ENCODE data around the gene WWC1. TPM values are rescaled to one million over a fixed set of nuclear protein-coding genes. Genes with fewer than 3 reads are reported as not detected.

Gene WWC1
- polyA plus RNA-seq, 6 donors from 2014 or later: 0.45 TPM; not detected in 5

- H3K27ac Mint-ChIP-seq: no peak overlapping the region
- no peaks in the 10 kb centered on the region for H3K36me3 Mint-ChIP-seq
- H3K4me3 Mint-ChIP-seq: no peak overlapping the region
- no peaks in the 10 kb centered on the region for H3K4me1 Mint-ChIP-seq
- H3K27me3 Mint-ChIP-seq: peaks cover 0 to 6% (median 4%) of the 10 kb centered on the region in 3 donors
- no peak for DNase-seq
- H3K9me3 Mint-ChIP-seq: peaks cover 0 to 3% (median 0%) of the 10 kb centered on the region in 7 donors
- ATAC-seq (ENCODE audit: low read depth in 2 of 2): no peak
Observed at GRCh38 chr5:168447808-168448207, 156.4 kb downstream of the WWC1 start.

DNA sequence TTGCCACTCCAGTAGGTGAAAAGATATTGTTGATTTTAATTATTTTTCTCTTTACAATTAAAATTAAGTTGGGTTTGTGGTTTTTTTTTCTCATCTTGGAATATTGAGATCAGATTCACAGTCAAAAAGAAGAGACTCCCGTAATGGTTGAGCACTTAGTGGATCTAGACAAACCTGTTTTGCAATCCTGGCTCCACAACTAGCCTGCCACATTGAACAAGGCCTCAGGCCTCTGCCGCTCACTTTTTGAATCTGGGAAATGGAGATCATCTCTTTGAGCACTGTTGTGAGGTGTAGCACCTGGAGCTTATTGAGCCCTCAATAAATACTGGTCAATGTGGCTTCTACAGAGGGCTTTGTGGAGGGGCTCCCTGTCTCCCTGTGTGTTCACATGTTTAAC, 157.7 kb downstream of the WWC1 start:
- Mint-ChIP-seq H3K27me3 (peaks cover 0 to 7% (median 6%) of the 10 kb centered on the region in 3 donors), H3K4me1 (no peaks in the 10 kb centered on the region)
- no peak for ATAC-seq (ENCODE audit: low read depth in 2 of 2)

DNA sequence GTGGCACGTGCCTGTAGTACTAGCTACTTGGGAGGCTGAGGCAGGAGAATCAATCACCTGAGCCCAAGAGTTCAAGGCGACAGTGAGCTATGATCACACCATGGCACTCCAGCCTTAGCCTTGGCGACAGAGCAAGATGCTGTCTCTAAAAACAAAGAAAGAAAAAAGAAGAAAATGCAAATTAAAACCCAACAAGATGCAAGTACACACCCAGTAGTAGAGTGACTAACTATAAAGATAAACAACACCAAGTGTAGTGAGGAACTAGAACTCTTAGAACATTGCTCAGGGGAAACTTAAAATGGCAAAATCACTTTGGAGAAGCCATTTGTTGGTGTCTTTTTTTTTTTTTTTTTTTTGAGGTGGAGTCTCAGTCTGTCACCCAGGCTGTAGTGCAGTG, 160.1 kb downstream of the WWC1 start:
- Mint-ChIP-seq H3K36me3 (no peaks in the 10 kb centered on the region), H3K4me3 (no peak overlapping the region), H3K9me3 (no peaks in the 10 kb centered on the region), H3K27ac (no peak overlapping the region), H3K27me3 (peaks cover 0 to 7% (median 6%) of the 10 kb centered on the region in 3 donors), H3K4me1 (no peaks in the 10 kb centered on the region)
- DNase-seq (no peak), ATAC-seq (ENCODE audit: low read depth in 2 of 2) (no peak)

More for the DNA sequence above, 157.7 kb downstream of the WWC1 start:
- Mint-ChIP-seq H3K9me3 (peaks cover 0 to 3% (median 0%) of the 10 kb centered on the region in 7 donors), H3K4me3 (no peak overlapping the region), H3K27ac (no peak overlapping the region), H3K36me3 (no peaks in the 10 kb centered on the region)
- no peak for DNase-seq

- Mint-ChIP-seq H3K4me1 (no peaks in the 10 kb centered on the region), H3K9me3 (peaks cover 0 to 17% (median 3%) of the 10 kb centered on the region in 7 donors), H3K27me3 (peaks cover 3 to 11% (median 7%) of the 10 kb centered on the region in 3 donors), H3K36me3 (no peaks in the 10 kb centered on the region), H3K4me3 (no peak overlapping the region), H3K27ac (no peak overlapping the region)
- DNase-seq: no peak
- no peak for ATAC-seq (ENCODE audit: low read depth in 2 of 2)
Observed at GRCh38 chr5:168455201-168455600, 163.8 kb downstream of the WWC1 start.

DNA sequence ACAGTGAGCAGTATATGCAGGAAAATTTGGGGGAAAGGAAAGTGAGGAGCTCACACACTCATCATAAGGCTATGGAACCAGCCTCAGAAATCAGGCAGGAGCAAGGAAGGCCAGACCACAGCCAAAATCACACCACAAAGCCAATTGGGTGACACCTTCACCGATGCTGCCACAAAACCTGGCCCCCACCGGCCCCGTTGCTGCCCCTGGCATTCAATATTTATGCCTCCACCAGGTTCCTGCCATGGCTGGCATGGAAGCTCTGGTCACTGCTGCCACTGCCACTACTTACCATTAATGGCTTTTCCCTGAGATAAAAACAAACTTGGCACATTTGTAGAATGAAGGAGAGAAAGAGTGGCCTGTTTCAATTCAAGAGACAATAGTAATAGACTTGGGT, 166.1 kb downstream of the WWC1 start:
- Mint-ChIP-seq H3K4me1 (no peaks in the 10 kb centered on the region), H3K4me3 (no peak overlapping the region), H3K27me3 (peaks cover 3 to 11% (median 7%) of the 10 kb centered on the region in 3 donors), H3K27ac (no peak overlapping the region), H3K9me3 (peaks cover 0 to 17% (median 3%) of the 10 kb centered on the region in 7 donors), H3K36me3 (no peaks in the 10 kb centered on the region)
- DNase-seq (no peak), ATAC-seq (ENCODE audit: low read depth in 2 of 2) (no peak)

DNA sequence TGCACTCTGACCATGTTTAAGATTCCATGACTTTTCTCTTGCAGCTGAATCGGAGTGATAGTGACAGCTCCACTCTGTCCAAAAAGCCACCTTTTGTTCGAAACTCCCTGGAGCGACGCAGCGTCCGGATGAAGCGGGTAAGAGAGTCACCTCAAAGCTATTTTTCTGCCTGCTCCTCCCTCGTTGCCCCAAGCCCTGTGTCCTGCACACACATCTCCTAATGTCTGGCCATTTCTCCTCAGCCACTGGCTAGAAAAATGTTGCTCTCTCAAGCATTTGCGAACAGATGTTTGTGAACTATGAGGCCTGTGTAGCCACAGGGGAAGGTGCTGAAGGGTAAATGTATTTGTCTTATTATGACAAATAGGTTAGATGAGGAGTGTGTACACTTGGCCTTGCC, 169.2 kb downstream of the WWC1 start:
- Mint-ChIP-seq H3K4me1 (peaks cover 0 to 4% (median 3%) of the 10 kb centered on the region in 3 donors), H3K4me3 (no peak overlapping the region), H3K27me3 (peaks cover 3 to 17% (median 12%) of the 10 kb centered on the region in 3 donors), H3K36me3 (no peaks in the 10 kb centered on the region), H3K9me3 (peaks cover 0 to 17% (median 3%) of the 10 kb centered on the region in 7 donors), H3K27ac (no peak overlapping the region)
- ATAC-seq (ENCODE audit: low read depth in 2 of 2) (no peak), DNase-seq (no peak)

- DNase-seq: no peak
- H3K27me3 Mint-ChIP-seq: peaks cover 3 to 12% (median 12%) of the 10 kb centered on the region in 3 donors
- no peaks in the 10 kb centered on the region for H3K36me3 Mint-ChIP-seq
- H3K27ac Mint-ChIP-seq: no peak overlapping the region
- no peak overlapping the region for H3K4me3 Mint-ChIP-seq
- peaks cover 0 to 6% (median 3%) of the 10 kb centered on the region in 7 donors for H3K9me3 Mint-ChIP-seq
- ATAC-seq (ENCODE audit: low read depth in 2 of 2): no peak
- H3K4me1 Mint-ChIP-seq: peaks cover 0 to 4% (median 3%) of the 10 kb centered on the region in 3 donors
Observed at GRCh38 chr5:168463081-168463480, 171.6 kb downstream of the WWC1 start.

- Mint-ChIP-seq H3K9me3 (no peaks in the 10 kb centered on the region), H3K27me3 (peaks cover 3 to 6% (median 5%) of the 10 kb centered on the region in 3 donors), H3K36me3 (no peaks in the 10 kb centered on the region), H3K27ac (no peak overlapping the region), H3K4me1 (peaks cover 0 to 4% (median 3%) of the 10 kb centered on the region in 3 donors), H3K4me3 (no peak overlapping the region)
- ATAC-seq (ENCODE audit: low read depth in 2 of 2) (no peak), DNase-seq (no peak)
Observed at GRCh38 chr5:168464214-168464613, 172.8 kb downstream of the WWC1 start.

- ATAC-seq (ENCODE audit: low read depth in 2 of 2): no peak
Observed at GRCh38 chr5:168464641-168465040, 173.2 kb downstream of the WWC1 start.

DNA sequence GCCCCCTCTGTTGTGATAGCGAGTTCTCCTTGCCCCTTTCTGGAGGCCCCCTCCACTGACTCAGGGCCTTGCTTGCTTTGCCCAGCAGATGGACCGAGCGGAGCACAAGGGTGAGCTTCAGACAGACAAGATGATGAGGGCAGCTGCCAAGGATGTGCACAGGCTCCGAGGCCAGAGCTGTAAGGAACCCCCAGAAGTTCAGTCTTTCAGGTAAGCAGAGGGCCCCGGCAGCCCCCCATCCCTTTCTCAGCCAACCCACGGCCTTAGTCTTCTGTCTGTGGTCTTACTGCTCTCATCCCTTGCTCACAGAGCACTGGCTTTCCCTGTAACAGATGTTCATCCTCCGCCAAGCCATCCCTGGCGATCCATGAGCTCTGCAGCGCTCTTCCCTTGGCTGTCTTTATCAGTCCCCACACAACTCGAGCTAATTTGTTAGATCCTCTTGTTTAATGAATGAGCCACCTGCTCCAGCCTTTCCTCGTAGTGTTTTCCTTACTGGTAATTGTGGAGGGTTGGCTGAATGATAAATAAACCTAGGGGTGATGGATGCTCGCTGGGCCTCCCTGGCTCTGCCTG, 176.4 kb downstream of the WWC1 start:
- ATAC-seq (ENCODE audit: low read depth in 2 of 2) (no peak), DNase-seq (no peak)
- Mint-ChIP-seq H3K27ac (no peak overlapping the region), H3K27me3 (peaks cover under 1 to 19% (median 11%) of the 10 kb centered on the region in 3 donors), H3K36me3 (no peaks in the 10 kb centered on the region), H3K9me3 (peaks cover 0 to 2% (median 0%) of the 10 kb centered on the region in 7 donors), H3K4me1 (peaks cover 0 to 4% (median 3%) of the 10 kb centered on the region in 3 donors), H3K4me3 (no peak overlapping the region)

More at GRCh38 chr5:168464641-168465040, 173.2 kb downstream of the WWC1 start:
- H3K36me3 Mint-ChIP-seq: no peaks in the 10 kb centered on the region
- no peak overlapping the region for H3K4me3 Mint-ChIP-seq
- H3K27ac Mint-ChIP-seq: no peak overlapping the region
- no peak for DNase-seq
- H3K4me1 Mint-ChIP-seq: peaks cover 0 to 4% (median 3%) of the 10 kb centered on the region in 3 donors
- H3K27me3 Mint-ChIP-seq: peaks cover 3 to 6% (median 5%) of the 10 kb centered on the region in 3 donors
- H3K9me3 Mint-ChIP-seq: no peaks in the 10 kb centered on the region

- no peak overlapping the region for H3K4me3 Mint-ChIP-seq
Observed at GRCh38 chr5:168468836-168469235, 177.4 kb downstream of the WWC1 start.

GRCh38 chr5:168469816-168470215, 178.4 kb downstream of the WWC1 start:
- peaks cover 0 to 16% (median 4%) of the 10 kb centered on the region in 3 donors for H3K27me3 Mint-ChIP-seq
- ATAC-seq (ENCODE audit: low read depth in 2 of 2) (no peak), DNase-seq (no peak)
- no peaks in the 10 kb centered on the region for H3K36me3 Mint-ChIP-seq
- peaks cover 0 to 2% (median 0%) of the 10 kb centered on the region in 7 donors for H3K9me3 Mint-ChIP-seq
- no peak overlapping the region for H3K27ac Mint-ChIP-seq
- no peak overlapping the region for H3K4me3 Mint-ChIP-seq
- no peaks in the 10 kb centered on the region for H3K4me1 Mint-ChIP-seq

More at GRCh38 chr5:168468836-168469235, 177.4 kb downstream of the WWC1 start:
- Mint-ChIP-seq H3K9me3 (peaks cover 0 to 2% (median 0%) of the 10 kb centered on the region in 7 donors), H3K27me3 (peaks cover 0 to 21% (median 8%) of the 10 kb centered on the region in 3 donors), H3K36me3 (no peaks in the 10 kb centered on the region), H3K27ac (no peak overlapping the region), H3K4me1 (peaks cover 0 to 3% (median 2%) of the 10 kb centered on the region in 3 donors)
- no peak for DNase-seq
- ATAC-seq (ENCODE audit: low read depth in 2 of 2): no peak

- Mint-ChIP-seq H3K4me3 (no peak overlapping the region), H3K36me3 (no peaks in the 10 kb centered on the region), H3K4me1 (no peaks in the 10 kb centered on the region), H3K27ac (no peak overlapping the region), H3K27me3 (peaks cover 0 to 16% (median 5%) of the 10 kb centered on the region in 3 donors), H3K9me3 (peaks cover 0 to 2% (median 0%) of the 10 kb centered on the region in 7 donors)
- ATAC-seq (ENCODE audit: low read depth in 2 of 2): no peak
- no peak for DNase-seq
Observed at GRCh38 chr5:168471785-168472184, 180.3 kb downstream of the WWC1 start.

GRCh38 chr5:168472329-168472728, 180.9 kb downstream of the WWC1 start:
- no peak for DNase-seq
- no peaks in the 10 kb centered on the region for H3K36me3 Mint-ChIP-seq
- no peaks in the 10 kb centered on the region for H3K4me1 Mint-ChIP-seq
- no peak for ATAC-seq (ENCODE audit: low read depth in 2 of 2)
- H3K27ac Mint-ChIP-seq: no peak overlapping the region
- H3K4me3 Mint-ChIP-seq: no peak overlapping the region
- H3K27me3 Mint-ChIP-seq: peaks cover 3 to 22% (median 10%) of the 10 kb centered on the region in 3 donors
- peaks cover 0 to 2% (median 0%) of the 10 kb centered on the region in 7 donors for H3K9me3 Mint-ChIP-seq
